GM19372 (cell line): ENCODE results near the gene STK11.

Experiments
- ATAC-seq: cut with Tn5 transposase; IDR thresholded peaks from one replicate; pipeline ENCODE4 v1.9.1; 2021; ENCODE audit warnings: mild to moderate bottlenecking, low read depth, moderate library complexity; ENCODE audit not compliant: unreplicated experiment

Gene STK11

GRCh38 chr19:1223018-1223855 lies 17.7 kb downstream of the STK11 start:
- ATAC-seq = no peak

DNA sequence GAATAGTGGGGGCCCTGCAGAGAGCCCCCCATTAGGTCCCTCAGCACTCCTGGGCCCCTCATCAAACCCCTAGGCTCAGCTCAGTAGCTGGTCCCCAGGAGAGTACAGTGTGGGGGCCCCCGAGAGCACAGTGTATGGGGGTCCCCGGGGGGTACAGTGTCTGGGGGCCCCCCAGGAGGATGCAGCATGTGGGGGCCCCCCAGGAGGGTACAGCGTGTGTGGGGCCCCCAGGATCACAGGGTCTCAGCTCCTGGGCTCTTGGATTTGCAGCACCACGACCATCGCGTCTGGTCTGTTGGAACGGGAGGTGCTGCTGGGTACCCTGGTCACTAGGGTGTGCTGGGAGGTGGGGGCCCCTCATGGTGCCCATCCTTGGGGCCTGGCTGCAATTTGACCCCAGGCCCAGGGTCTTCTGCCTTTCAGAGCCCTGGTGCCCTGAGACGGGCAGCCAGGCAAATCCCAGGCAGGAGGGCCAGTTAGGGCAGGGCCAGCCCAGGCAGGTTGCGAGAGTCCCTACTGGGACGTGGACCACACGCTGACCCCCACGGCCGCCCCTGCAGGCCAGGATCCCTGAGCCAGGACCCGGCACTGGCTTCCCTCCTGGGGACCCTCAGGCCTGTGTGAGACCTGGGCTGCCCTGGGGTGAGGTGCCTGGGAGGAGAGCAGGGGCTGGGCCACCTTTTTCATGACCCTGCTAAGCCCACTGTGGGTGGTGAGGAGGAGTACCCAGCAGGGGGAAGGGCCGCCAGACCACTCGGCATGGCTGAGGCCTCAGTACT lies 18.7 kb downstream of the STK11 start:
- ATAC-seq = no peak

DNA sequence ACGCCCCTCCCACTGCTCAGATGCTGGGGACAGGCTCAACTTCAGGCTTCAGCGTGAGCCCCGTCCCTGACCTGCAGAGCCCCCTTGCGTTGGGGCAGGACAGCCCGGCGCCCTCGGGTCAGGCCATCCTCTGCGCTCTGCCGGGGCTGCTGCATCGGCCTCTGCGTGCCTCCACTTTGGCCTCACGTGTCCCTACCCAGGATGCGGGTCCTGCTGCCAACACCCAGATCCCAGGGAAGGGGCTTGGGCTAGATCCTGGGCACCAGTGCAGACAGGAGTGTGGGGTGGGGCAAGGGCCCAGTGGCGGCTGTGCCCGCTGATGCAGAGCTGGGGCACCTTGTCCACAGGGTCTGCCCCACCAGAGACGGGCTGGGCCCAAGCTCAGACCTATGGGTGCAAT lies 19.3 kb downstream of the STK11 start:
- no peak for ATAC-seq

- ATAC-seq = no peak
Observed at GRCh38 chr19:1225440-1226226, 20.1 kb downstream of the STK11 start.

- ATAC-seq = no peak
Observed at GRCh38 chr19:1226227-1226518, 20.6 kb downstream of the STK11 start.

- no peak for ATAC-seq
Observed at GRCh38 chr19:1226522-1227303, 21.1 kb downstream of the STK11 start.

DNA sequence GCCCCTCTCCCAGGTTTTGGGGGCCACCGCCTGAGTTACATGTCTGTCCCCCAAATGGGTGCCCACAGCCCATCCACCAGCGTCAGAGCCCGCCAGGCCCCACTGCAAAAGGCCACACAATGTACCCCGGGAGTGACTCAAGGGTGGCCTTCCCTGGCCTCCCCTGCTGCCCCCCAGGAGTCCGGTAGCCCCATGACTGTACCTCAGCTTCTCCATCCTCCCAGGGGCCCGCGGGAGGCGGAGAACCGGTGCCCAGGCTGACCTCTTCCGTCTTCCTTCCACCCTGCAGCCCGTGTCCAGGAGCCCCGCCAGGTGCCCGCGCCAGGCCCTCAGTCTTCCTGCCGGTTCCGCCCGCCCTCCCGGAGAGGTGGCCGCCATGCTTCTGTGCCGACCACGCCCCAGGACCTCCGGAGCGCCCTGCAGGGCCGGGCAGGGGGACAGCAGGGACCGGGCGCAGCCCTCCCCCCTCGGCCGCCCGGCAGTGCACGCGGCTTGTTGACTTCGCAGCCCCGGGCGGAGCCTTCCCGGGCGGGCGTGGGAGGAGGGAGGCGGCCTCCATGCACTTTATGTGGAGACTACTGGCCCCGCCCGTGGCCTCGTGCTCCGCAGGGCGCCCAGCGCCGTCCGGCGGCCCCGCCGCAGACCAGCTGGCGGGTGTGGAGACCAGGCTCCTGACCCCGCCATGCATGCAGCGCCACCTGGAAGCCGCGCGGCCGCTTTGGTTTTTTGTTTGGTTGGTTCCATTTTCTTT lies 21.9 kb downstream of the STK11 start:
- no peak for ATAC-seq

DNA sequence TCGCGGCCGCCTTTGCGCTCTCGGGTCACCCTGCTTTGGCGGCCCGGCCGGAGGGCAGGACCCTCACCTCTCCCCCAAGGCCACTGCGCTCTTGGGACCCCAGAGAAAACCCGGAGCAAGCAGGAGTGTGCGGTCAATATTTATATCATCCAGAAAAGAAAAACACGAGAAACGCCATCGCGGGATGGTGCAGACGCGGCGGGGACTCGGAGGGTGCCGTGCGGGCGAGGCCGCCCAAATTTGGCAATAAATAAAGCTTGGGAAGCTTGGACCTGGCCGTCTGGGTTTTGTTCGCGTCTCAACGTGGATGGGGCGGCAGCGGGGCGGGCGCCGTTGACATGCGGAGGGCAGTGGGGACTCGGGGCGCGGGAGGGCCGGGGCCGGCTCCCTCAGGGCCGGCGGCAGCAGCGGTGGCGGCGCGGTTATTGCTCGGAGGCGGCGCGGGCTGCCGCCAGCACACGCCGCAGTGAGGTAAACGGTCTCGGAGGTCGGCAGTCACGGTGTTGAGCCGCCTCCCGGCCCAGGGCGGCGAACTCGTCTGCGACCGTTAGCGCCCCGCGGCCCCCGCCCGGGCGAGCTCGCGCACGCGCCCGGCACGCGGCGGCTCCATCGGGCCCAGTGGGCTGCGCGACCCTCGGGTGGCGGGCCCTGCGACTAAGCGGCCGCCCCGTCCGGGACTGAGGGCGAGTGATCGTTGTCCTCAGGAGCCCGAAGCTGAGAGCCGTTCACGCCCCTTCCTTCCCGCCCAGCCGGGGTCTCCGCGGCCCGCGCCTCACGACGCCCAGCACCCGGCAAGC lies 22.8 kb downstream of the STK11 start:
- no peak for ATAC-seq

DNA sequence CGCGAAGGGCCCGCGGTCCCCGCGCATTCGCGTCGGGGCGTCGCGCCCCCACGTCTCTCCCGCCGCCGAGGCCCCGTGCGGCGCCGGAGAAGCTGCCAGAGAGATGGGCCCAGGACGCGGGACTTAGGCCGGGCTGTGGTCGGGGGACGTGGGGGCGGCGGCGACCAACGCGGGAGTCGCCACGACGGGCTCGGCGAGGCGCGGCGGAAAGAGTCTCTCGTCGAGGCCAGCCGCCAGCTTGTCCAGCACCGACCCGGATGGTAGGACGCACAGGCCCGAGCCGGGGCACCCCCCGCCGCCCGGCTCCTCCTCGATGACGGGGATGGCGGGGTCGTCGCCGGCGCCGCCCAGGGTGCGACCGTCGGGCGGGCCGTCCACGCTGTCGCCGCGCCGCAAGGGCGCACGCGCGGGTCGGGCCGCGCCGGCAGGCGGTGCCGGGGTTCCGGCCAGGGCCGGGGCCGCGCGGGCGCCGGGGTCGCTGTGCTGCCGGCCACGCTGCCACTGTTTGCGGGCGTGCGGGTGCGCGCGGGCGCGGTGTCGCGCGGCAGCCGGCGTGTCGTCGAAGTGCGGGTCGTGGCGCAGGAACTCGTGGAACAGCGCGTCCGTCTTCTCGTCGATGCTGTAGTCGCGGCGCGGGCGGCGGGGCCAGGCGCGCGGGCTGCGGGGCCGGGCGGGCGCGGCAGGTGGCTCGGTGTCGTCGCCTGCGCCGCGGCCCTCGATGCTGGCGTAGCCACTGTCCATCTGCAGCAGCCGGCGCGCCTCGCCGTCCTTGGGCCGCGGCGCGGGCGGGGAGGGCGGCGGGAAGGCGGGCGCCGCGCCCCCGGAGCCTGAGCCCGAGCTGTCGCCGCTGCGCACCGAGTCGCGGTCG lies 23.7 kb downstream of the STK11 start:
- ATAC-seq = no peak

DNA sequence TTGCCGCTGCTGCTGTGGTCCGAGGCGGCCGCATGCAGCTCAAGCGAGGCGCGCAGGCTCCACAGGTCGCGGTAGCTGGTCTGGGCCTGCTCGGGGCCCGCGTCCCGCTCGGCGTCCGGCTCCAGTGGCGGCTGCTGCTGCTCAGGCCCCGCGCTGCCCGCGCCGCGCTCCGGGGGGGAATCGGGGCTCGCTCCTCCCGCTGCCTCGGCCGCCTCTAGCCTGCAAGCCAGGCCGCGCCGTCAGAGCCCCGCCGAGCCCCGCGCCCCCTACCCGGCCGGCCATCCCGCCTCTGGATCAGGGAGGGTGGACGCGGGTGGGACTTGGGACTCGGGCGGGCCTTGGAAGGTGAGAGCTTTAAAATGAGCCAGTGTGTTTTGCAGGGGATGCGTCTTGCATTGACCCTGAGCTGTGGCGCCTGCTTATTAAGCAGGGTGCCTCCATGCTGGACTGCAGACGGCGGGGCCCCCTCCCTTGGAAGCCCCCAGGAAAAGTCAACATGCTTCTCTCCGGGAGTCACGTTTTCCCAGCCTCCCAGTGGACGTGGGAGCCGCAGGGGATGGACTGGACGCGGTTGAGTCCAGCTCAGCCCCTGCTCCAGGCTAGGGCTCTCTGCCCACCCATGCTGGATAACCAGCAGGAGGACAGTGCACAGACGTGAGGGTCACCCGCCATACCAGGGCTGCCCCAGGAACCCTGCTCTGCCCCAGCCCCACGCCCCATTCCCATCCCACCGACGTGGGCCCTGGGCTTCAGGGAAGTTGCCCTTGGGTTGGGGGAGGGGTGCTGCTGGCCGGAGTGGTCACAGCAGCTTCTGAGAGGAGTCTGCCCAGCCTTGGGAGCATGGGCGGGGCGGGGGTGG lies 24.6 kb downstream of the STK11 start:
- ATAC-seq = no peak

- ATAC-seq = no peak
Observed at GRCh38 chr19:1230783-1231489, 25.4 kb downstream of the STK11 start.

- no peak for ATAC-seq
Observed at GRCh38 chr19:1231729-1232637, 26.4 kb downstream of the STK11 start.

DNA sequence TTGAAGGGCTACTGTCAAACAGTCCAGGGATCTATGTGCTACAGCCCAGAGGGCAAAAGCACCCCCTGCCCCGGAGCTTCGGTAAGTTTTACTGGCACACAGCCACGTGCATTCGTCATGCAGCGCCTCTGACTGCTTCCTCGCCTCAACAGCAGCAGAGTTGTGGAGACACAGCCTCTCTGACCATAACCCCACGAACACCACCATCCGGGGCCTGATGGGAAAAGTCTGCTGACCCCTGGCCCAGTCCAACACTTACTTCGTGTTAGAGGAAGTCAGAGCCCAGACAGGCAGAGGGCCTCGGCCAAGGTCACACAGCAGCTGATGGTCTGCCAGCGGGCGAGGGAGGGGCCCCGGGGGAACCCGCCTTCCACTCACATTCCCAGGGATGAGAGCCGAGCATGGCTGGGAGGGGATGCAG lies 27.1 kb downstream of the STK11 start:
- no peak for ATAC-seq

DNA sequence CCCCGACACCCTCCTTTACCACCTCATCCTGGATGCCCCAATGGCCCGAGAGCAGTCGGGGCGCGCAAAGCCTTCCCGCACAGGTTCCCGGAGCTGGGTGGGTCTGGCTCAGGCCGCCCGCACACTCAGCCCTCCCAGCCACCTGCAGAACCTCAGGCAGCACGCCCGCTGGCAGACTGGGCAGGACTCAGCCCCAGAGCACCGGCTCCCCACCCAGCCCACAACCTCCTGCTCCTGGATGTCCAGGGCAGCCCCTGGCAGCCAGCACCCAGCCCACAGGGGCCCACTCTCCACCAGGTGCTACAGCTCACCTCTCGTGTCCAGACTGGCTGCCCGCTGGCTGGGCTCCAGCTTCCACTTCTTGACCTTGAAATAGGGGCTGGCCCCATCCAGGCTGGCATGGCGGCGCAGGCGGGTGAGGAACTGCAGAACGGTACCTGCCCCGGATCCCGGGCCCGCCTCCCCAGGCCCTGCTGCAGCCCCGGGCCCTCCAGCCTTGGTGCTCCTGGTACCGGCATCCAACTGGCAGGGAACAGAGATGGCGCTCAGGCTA lies 27.6 kb downstream of the STK11 start:
- no peak for ATAC-seq
